ENCODE results near the gene ASIC2.
A peak's percentile ranks its signal among the peaks of the same experiment; 100 is the strongest.

Gene ASIC2

GRCh38 chr17:33240362-33240761 is 52.7 kb downstream of the ASIC2 start:
- DNase-seq (ENCODE audit: extremely low read depth, low read depth), result no peak
- no peak overlapping the region for H3K4me3 ChIP-seq (replicated peaks; ENCODE audit: low read depth, low read length)
- TF ChIP-seq CTCF (IDR thresholded peaks at IDR 0.05; ENCODE audit: low read depth, low read length, missing control alignments), result no peak

GRCh38 chr17:33239702-33240101 is 53.4 kb downstream of the ASIC2 start:
- no peak for TF ChIP-seq CTCF (IDR thresholded peaks at IDR 0.05; ENCODE audit: low read depth, low read length, missing control alignments)
- DNase-seq (ENCODE audit: extremely low read depth, low read depth), result no peak
- H3K4me3 ChIP-seq (replicated peaks; ENCODE audit: low read depth, low read length), result no peak overlapping the region

DNA sequence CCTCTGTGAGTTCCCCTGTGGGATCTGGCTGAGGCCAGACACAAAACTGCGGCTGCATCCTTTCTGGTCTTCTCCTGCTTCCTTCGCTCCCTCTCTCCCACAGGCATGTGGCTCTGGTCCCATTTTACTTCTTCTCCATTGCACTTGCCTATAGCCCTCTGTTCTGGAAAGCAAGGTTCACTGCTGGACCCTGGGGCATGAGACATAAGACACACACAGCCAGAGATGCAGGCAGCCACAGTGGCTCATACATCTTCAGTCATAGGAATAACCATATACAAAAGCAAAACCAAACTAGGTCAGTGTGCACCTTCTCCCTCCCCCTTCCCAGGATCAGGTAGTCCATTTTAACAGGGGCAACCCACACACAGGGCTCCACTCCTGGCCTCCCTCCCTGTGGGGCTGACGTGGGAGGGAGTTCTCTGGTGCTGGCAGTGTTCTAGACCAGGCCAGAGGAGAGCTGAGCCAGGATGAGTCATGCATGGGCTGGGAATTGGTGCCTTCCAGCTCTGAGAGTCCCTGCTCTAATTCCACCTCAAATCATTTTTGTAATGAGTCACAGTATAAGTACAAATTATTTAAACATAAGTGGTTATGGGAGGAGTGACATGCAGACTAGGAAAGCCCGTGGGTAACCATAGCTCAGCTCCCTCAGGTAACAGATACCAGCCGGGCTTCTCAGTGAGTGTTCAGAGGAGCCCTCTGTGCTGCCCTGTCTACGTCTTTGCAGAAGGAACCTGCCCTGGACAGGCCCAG is 58.0 kb downstream of the ASIC2 start:
- no peak for TF ChIP-seq CTCF (IDR thresholded peaks at IDR 0.05; ENCODE audit: low read depth, low read length, missing control alignments)
- peak; percentile 63 for DNase-seq (ENCODE audit: extremely low read depth, low read depth)
- H3K4me3 ChIP-seq (replicated peaks; ENCODE audit: low read depth, low read length), result no peak overlapping the region

DNA sequence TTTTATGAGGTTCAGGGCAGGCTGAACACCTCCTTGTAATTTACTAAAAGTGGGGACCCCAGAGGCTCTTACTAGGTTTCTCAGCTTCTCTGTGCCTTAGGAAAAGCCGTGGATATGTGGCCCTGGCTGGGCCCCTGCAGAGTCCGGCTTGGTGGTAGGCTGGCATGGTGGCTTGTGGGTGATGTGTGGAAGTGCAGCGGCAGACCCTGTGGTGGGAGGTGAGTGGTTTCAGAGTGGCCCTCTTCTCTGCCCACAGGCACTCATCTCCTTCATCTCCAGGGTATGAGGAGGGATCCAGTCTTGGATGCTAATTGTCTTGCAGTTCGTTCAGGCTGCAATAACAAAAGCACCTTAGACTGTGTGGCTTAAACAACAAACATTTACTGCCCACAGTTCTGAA is 58.9 kb downstream of the ASIC2 start:
- H3K4me3 ChIP-seq (replicated peaks; ENCODE audit: low read depth, low read length), result no peak overlapping the region
- TF ChIP-seq CTCF (IDR thresholded peaks at IDR 0.05; ENCODE audit: low read depth, low read length, missing control alignments), result no peak
- no peak for DNase-seq (ENCODE audit: extremely low read depth, low read depth)

- no peak for DNase-seq (ENCODE audit: extremely low read depth, low read depth)
- no peak overlapping the region for H3K4me3 ChIP-seq (replicated peaks; ENCODE audit: low read depth, low read length)
- no peak for TF ChIP-seq CTCF (IDR thresholded peaks at IDR 0.05; ENCODE audit: low read depth, low read length, missing control alignments)
Measured at GRCh38 chr17:33233811-33234177, 59.3 kb downstream of the ASIC2 start.

DNA sequence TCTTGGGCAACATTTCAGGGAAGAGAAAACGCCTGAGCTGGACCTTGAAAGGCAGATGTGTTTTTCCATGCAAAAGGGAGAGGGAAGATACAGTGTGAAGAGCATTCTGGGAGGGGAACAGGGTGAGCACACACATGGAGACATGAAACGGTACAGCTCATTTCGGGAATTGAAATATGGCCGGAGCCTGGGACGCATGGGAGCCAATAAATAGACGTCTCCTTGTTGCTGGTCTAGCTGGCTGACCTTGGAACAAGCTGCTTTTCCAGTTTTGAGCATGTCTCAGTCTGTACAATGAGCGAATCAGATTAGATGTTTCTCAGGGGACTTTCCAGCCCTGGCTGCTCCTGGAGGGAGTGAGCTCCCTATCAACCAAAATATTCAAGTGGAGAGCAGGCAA is 63.6 kb downstream of the ASIC2 start:
- no peak overlapping the region for H3K4me3 ChIP-seq (replicated peaks; ENCODE audit: low read depth, low read length)
- no peak for TF ChIP-seq CTCF (IDR thresholded peaks at IDR 0.05; ENCODE audit: low read depth, low read length, missing control alignments)
- no peak for DNase-seq (ENCODE audit: extremely low read depth, low read depth)

DNA sequence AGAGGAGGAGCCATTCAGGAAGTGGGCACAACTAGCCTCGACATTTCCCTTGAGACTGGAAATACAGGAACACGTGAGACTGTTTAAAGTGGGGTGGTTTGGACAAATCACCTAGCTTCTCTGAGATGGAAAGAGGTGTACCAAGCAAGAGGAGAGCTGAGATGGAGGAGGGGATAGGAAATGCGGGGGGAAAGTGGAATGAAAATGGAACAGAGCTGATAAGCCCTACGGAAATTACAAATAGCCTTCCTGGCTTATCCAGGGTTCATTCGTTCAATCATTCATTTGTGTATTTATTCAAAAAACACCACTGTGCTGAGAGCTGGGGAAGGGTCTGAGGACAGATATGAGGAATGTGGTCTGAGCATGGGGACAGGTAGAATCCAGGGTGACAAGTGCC is 64.1 kb downstream of the ASIC2 start:
- no peak for TF ChIP-seq CTCF (IDR thresholded peaks at IDR 0.05; ENCODE audit: low read depth, low read length, missing control alignments)
- no peak for DNase-seq (ENCODE audit: extremely low read depth, low read depth)
- no peak overlapping the region for H3K4me3 ChIP-seq (replicated peaks; ENCODE audit: low read depth, low read length)
